Activated CD4-positive, alpha-beta T cell treated with anti-CD3 and anti-CD28 coated beads for 36 hours (primary cell): Measurements from ENCODE around the gene CFAP68. TPM values are rescaled to one million over a fixed set of nuclear protein-coding genes. Genes with fewer than 3 reads are reported as not detected.
A peak's percentile ranks its signal among the peaks of the same experiment; 100 is the strongest.

Experiments
- ATAC-seq: fragments of 200-7000 bp; cut with Tn5 transposase; one replicate; pipeline ENCODE4 v1.10.0; 2021; ENCODE audit warnings: mild to moderate bottlenecking, moderate library complexity
- CTCF ChIA-PET: fragments of 350-600 bp; sonication (Branson Sonifier 250); formaldehyde crosslinking; loops from one replicate; lab custom pipeline; 2021; ENCODE audit warnings: antibody characterized with exemption; lab: Charles Lee
- POLR2A ChIA-PET: fragments of 350-600 bp; sonication (Branson Sonifier 250); formaldehyde crosslinking; loops from one replicate; lab custom pipeline; 2021; ENCODE audit warnings: antibody characterized with exemption, inconsistent platforms; lab: Charles Lee
- DNase-seq: peaks from one replicate; pipeline ENCODE4 v3.0.0-alpha.2; 2020
- H3K27ac Mint-ChIP-seq: one replicate; pipeline ENCODE4 v1.8.0; 2021; ENCODE audit warnings: mixed read lengths
- H3K27me3 Mint-ChIP-seq: one replicate; pipeline ENCODE4 v1.8.0; 2021; ENCODE audit warnings: mixed read lengths
- H3K36me3 Mint-ChIP-seq: one replicate; pipeline ENCODE4 v1.8.0; 2021; ENCODE audit warnings: low read depth, mixed read lengths
- H3K4me1 Mint-ChIP-seq: one replicate; pipeline ENCODE4 v1.8.0; 2021; ENCODE audit warnings: mixed read lengths
- H3K4me3 Mint-ChIP-seq: one replicate; pipeline ENCODE4 v1.8.0; 2021; ENCODE audit warnings: mild to moderate bottlenecking, moderate library complexity, mixed read lengths
- H3K9me3 Mint-ChIP-seq: one replicate; pipeline ENCODE4 v1.8.0; 2021; ENCODE audit warnings: low read depth, mixed read lengths
- intact Hi-C, 2 experiments: fragments of 100-400 bp; cut with DNase I in 1 of 2; cut with micrococcal nuclease in 1 of 2; formaldehyde crosslinking; loops; one replicate each; pipeline versions ENCODE4 v1.14.2 to v1.15.1; 2022 to 2024; cut with DNase I, micrococcal nuclease
- total RNA-seq, 2 experiments: library from RNA; stranded (reverse); gene quantifications; one replicate each; pipeline ENCODE4 v1.2.3, GENCODE V29; 2021

Gene CFAP68
- total RNA-seq, 2 experiments from 2014 or later: 32.1 to 49.7 TPM

- Mint-ChIP-seq H3K36me3 (peaks cover 11% of the 10 kb centered on the region), H3K27me3 (no peaks in the 10 kb centered on the region), H3K4me1 (peaks cover 4% of the 10 kb centered on the region), H3K27ac (no peak overlapping the region), H3K9me3 (no peaks in the 10 kb centered on the region), H3K4me3 (no peak overlapping the region)
- intact Hi-C loops: loop anchor here in 1 of 2 experiments (5.0 kb wide), 2 partner anchors 66 to 256 kb away; no protein-coding TSS in a partner anchor
- POLR2A ChIA-PET: no interaction called here
- DNase-seq: no peak
- ATAC-seq: no peak
- CTCF ChIA-PET: interaction anchor here (1.1 to 3.6 kb wide), 8 partner anchors 8 to 257 kb away, joined by 3 to 22 read pairs (median 8); no protein-coding TSS in a partner anchor
Observed at GRCh38 chr11:111843661-111844060, 35.7 kb upstream of the CFAP68 start.

GRCh38 chr11:111845276-111846028 is 33.9 kb upstream of the CFAP68 start:
- H3K4me3 Mint-ChIP-seq: no peak overlapping the region
- H3K9me3 Mint-ChIP-seq: no peaks in the 10 kb centered on the region
- H3K27ac Mint-ChIP-seq: peak overlapping the region; percentile 58
- peaks cover 17% of the 10 kb centered on the region for H3K36me3 Mint-ChIP-seq
- ATAC-seq: no peak
- no peak for DNase-seq
- intact Hi-C loops: no loop called here
- CTCF ChIA-PET: interaction anchor here (0.7 to 3.6 kb wide), 8 partner anchors 8 to 225 kb away, joined by 3 to 18 read pairs (median 3); partner anchors contain the start of gene ALG9
- POLR2A ChIA-PET: no interaction called here
- peaks cover 4% of the 10 kb centered on the region for H3K4me1 Mint-ChIP-seq
- no peaks in the 10 kb centered on the region for H3K27me3 Mint-ChIP-seq

GRCh38 chr11:111846063-111846462 is 33.3 kb upstream of the CFAP68 start:
- ChIA-PET CTCF (interaction anchor here (0.6 to 3.6 kb wide), 10 partner anchors 9 to 400 kb away, joined by 3 to 18 read pairs (median 3); no protein-coding TSS in a partner anchor), POLR2A (interaction anchor here (0.6 kb wide), 1 partner anchor 236 kb away, joined by 5 read pairs; no protein-coding TSS in a partner anchor)
- intact Hi-C loops: no loop called here
- H3K4me3 Mint-ChIP-seq: no peak overlapping the region
- no peak overlapping the region for H3K27ac Mint-ChIP-seq
- no peaks in the 10 kb centered on the region for H3K9me3 Mint-ChIP-seq
- H3K27me3 Mint-ChIP-seq: no peaks in the 10 kb centered on the region
- H3K36me3 Mint-ChIP-seq: peaks cover 17% of the 10 kb centered on the region
- DNase-seq (no peak), ATAC-seq (no peak)
- peaks cover 3% of the 10 kb centered on the region for H3K4me1 Mint-ChIP-seq

GRCh38 chr11:111846636-111847035 is 32.7 kb upstream of the CFAP68 start:
- no peaks in the 10 kb centered on the region for H3K27me3 Mint-ChIP-seq
- no peak overlapping the region for H3K4me3 Mint-ChIP-seq
- H3K9me3 Mint-ChIP-seq: no peaks in the 10 kb centered on the region
- intact Hi-C loops: no loop called here
- ChIA-PET POLR2A (interaction anchor here (0.6 kb wide), 1 partner anchor 235 kb away, joined by 5 read pairs; no protein-coding TSS in a partner anchor), CTCF (interaction anchor here (0.9 to 3.6 kb wide), 7 partner anchors 9 to 400 kb away, joined by 3 to 18 read pairs (median 4); no protein-coding TSS in a partner anchor)
- H3K27ac Mint-ChIP-seq: no peak overlapping the region
- H3K4me1 Mint-ChIP-seq: no peaks in the 10 kb centered on the region
- ATAC-seq (no peak), DNase-seq (no peak)
- H3K36me3 Mint-ChIP-seq: peaks cover 20% of the 10 kb centered on the region

GRCh38 chr11:111849631-111850030 is 29.7 kb upstream of the CFAP68 start:
- Mint-ChIP-seq H3K27me3 (no peaks in the 10 kb centered on the region), H3K36me3 (peaks cover 29% of the 10 kb centered on the region), H3K9me3 (no peaks in the 10 kb centered on the region), H3K4me3 (no peak overlapping the region), H3K27ac (no peak overlapping the region), H3K4me1 (no peaks in the 10 kb centered on the region)
- ATAC-seq (no peak), DNase-seq (no peak)
- intact Hi-C loops: no loop called here
- POLR2A ChIA-PET: no interaction called here
- CTCF ChIA-PET: interaction anchor here (1.0 to 2.2 kb wide), 3 partner anchors 10 to 73 kb away, joined by 3 to 6 read pairs (median 4); partner anchors contain the start of gene ALG9

GRCh38 chr11:111851067-111851466 is 28.3 kb upstream of the CFAP68 start:
- CTCF ChIA-PET: interaction anchor here (0.6 to 0.7 kb wide), 3 partner anchors 8 to 708 kb away, joined by 3 read pairs; no protein-coding TSS in a partner anchor

GRCh38 chr11:111851636-111852035 is 27.7 kb upstream of the CFAP68 start:
- ATAC-seq (no peak), DNase-seq (no peak)
- ChIA-PET POLR2A (no interaction called here), CTCF (interaction anchor here (0.6 to 0.7 kb wide), 3 partner anchors 9 to 19 kb away, joined by 3 read pairs; no protein-coding TSS in a partner anchor)
- Mint-ChIP-seq H3K36me3 (peaks cover 35% of the 10 kb centered on the region), H3K27ac (no peak overlapping the region), H3K9me3 (no peaks in the 10 kb centered on the region), H3K4me1 (no peaks in the 10 kb centered on the region), H3K27me3 (no peaks in the 10 kb centered on the region), H3K4me3 (no peak overlapping the region)
- intact Hi-C loops: no loop called here

More at GRCh38 chr11:111851067-111851466, 28.3 kb upstream of the CFAP68 start:
- Mint-ChIP-seq H3K9me3 (no peaks in the 10 kb centered on the region), H3K4me1 (no peaks in the 10 kb centered on the region), H3K36me3 (peaks cover 35% of the 10 kb centered on the region), H3K4me3 (no peak overlapping the region), H3K27me3 (no peaks in the 10 kb centered on the region), H3K27ac (no peak overlapping the region)
- DNase-seq (no peak), ATAC-seq (no peak)
- POLR2A ChIA-PET: no interaction called here
- intact Hi-C loops: no loop called here

- POLR2A ChIA-PET: no interaction called here
- intact Hi-C loops: no loop called here
Observed at GRCh38 chr11:111852103-111852502, 27.2 kb upstream of the CFAP68 start.

GRCh38 chr11:111855506-111855905 is 23.8 kb upstream of the CFAP68 start:
- no peaks in the 10 kb centered on the region for H3K9me3 Mint-ChIP-seq
- H3K27me3 Mint-ChIP-seq: no peaks in the 10 kb centered on the region
- CTCF ChIA-PET: interaction anchor here (1.4 to 1.9 kb wide), 2 partner anchors 10 to 15 kb away, joined by 3 to 5 read pairs; no protein-coding TSS in a partner anchor
- intact Hi-C loops: no loop called here
- H3K36me3 Mint-ChIP-seq: peaks cover 33% of the 10 kb centered on the region
- ATAC-seq (no peak), DNase-seq (no peak)
- H3K4me1 Mint-ChIP-seq: no peaks in the 10 kb centered on the region
- H3K27ac Mint-ChIP-seq: no peak overlapping the region
- no peak overlapping the region for H3K4me3 Mint-ChIP-seq
- POLR2A ChIA-PET: no interaction called here

More at GRCh38 chr11:111852103-111852502, 27.2 kb upstream of the CFAP68 start:
- no peaks in the 10 kb centered on the region for H3K9me3 Mint-ChIP-seq
- no peak overlapping the region for H3K4me3 Mint-ChIP-seq
- CTCF ChIA-PET: interaction anchor here (0.6 kb wide), 1 partner anchor 13 kb away, joined by 3 read pairs; no protein-coding TSS in a partner anchor
- H3K4me1 Mint-ChIP-seq: no peaks in the 10 kb centered on the region
- ATAC-seq (no peak), DNase-seq (no peak)
- H3K27me3 Mint-ChIP-seq: no peaks in the 10 kb centered on the region
- H3K36me3 Mint-ChIP-seq: peaks cover 35% of the 10 kb centered on the region
- H3K27ac Mint-ChIP-seq: no peak overlapping the region

GRCh38 chr11:111860257-111860656 is 19.1 kb upstream of the CFAP68 start:
- Mint-ChIP-seq H3K4me1 (no peaks in the 10 kb centered on the region), H3K27ac (no peak overlapping the region), H3K36me3 (peaks cover 35% of the 10 kb centered on the region), H3K9me3 (no peaks in the 10 kb centered on the region), H3K27me3 (no peaks in the 10 kb centered on the region), H3K4me3 (no peak overlapping the region)
- DNase-seq: no peak
- intact Hi-C loops: no loop called here
- POLR2A ChIA-PET: no interaction called here
- CTCF ChIA-PET: interaction anchor here (1.3 to 1.6 kb wide), 2 partner anchors 10 to 11 kb away, joined by 3 to 5 read pairs; partner anchors contain the start of gene ALG9
- no peak for ATAC-seq

- intact Hi-C loops: loop anchor here (2.0 to 10.0 kb wide), 7 partner anchors 57 to 1442 kb away; partner anchors contain the start of genes BCO2 (in 1 of the 2), DLAT (in 1 of the 2), NKAPD1 (in 1 of the 2) and PIH1D2 (in 1 of the 2)
- H3K27ac Mint-ChIP-seq: no peak overlapping the region
- H3K4me3 Mint-ChIP-seq: peak overlapping the region; percentile 95
- ChIA-PET CTCF (interaction anchor here (0.7 to 3.4 kb wide), 19 partner anchors 8 to 960 kb away, joined by 3 to 19 read pairs (median 4); partner anchors contain the start of gene PPP2R1B), POLR2A (interaction anchor here (0.7 to 1.4 kb wide), 2 partner anchors 57 to 156 kb away, joined by 3 to 8 read pairs; no protein-coding TSS in a partner anchor)
- H3K27me3 Mint-ChIP-seq: no peaks in the 10 kb centered on the region
- DNase-seq (no peak), ATAC-seq (no peak)
- H3K36me3 Mint-ChIP-seq: peaks cover 30% of the 10 kb centered on the region
- H3K4me1 Mint-ChIP-seq: peaks cover 26% of the 10 kb centered on the region
- H3K9me3 Mint-ChIP-seq: no peaks in the 10 kb centered on the region
Observed at GRCh38 chr11:111870113-111870512, 9.2 kb upstream of the CFAP68 start.
